ENCODE results near the gene NEK7. TPM values are rescaled to one million over a fixed set of nuclear protein-coding genes. Genes with fewer than 3 reads are reported as not detected.

The NEK7 gene
- polyA plus RNA-seq, 1 donor from 2014 or later = 3.3 TPM

DNA sequence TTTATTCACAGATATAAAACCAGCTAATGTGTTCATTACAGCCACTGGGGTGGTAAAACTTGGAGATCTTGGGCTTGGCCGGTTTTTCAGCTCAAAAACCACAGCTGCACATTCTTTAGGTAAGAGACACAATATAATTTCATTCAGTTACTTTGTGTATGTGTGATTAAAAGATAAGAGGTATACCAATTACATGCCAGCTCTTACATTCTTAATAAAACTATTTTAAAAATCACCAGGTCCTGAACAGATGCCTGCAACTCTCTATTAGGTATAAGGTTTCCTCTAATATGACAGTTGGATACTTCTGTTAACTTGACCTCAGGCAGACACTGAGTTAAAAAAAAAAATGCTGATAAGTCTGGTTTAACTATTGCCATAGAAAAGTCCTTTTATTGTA is 122.1 kb downstream of the NEK7 start:
- Histone ChIP-seq H3K9ac (ENCODE audit: low read length) (no peak overlapping the region), H3F3A (ENCODE audit: insufficient read depth, low read length, poor library complexity, severe bottlenecking) (no peaks in the 10 kb centered on the region), H3K4me2 (ENCODE audit: low read length) (no peak overlapping the region), H3K9me3 (ENCODE audit: low read length) (no peaks in the 10 kb centered on the region), H3K27ac (ENCODE audit: low read length) (no peak overlapping the region), H4K20me1 (ENCODE audit: insufficient read depth) (no peaks in the 10 kb centered on the region), H3K4me3 (ENCODE audit: low read length) (no peak overlapping the region), H2AFZ (ENCODE audit: low read depth, low read length) (no peak overlapping the region), H3K36me3 (ENCODE audit: insufficient read depth, low read length) (no peaks in the 10 kb centered on the region), H3K79me2 (replicated peaks; ENCODE audit: insufficient read depth, low read length) (no peaks in the 10 kb centered on the region), H3K9me2 (ENCODE audit: insufficient read depth, low read length) (no peaks in the 10 kb centered on the region), H3K27me3 (ENCODE audit: insufficient read depth, low read depth, low read length) (no peaks in the 10 kb centered on the region)
- TF ChIP-seq POLR2AphosphoS5 (IDR thresholded peaks at IDR 0.05) = no peak
- TF ChIP-seq EP300 (conservative IDR thresholded peaks at IDR 0.05; ENCODE audit: poor library complexity, severe bottlenecking) = no peak
- TF ChIP-seq, protein P1, sequence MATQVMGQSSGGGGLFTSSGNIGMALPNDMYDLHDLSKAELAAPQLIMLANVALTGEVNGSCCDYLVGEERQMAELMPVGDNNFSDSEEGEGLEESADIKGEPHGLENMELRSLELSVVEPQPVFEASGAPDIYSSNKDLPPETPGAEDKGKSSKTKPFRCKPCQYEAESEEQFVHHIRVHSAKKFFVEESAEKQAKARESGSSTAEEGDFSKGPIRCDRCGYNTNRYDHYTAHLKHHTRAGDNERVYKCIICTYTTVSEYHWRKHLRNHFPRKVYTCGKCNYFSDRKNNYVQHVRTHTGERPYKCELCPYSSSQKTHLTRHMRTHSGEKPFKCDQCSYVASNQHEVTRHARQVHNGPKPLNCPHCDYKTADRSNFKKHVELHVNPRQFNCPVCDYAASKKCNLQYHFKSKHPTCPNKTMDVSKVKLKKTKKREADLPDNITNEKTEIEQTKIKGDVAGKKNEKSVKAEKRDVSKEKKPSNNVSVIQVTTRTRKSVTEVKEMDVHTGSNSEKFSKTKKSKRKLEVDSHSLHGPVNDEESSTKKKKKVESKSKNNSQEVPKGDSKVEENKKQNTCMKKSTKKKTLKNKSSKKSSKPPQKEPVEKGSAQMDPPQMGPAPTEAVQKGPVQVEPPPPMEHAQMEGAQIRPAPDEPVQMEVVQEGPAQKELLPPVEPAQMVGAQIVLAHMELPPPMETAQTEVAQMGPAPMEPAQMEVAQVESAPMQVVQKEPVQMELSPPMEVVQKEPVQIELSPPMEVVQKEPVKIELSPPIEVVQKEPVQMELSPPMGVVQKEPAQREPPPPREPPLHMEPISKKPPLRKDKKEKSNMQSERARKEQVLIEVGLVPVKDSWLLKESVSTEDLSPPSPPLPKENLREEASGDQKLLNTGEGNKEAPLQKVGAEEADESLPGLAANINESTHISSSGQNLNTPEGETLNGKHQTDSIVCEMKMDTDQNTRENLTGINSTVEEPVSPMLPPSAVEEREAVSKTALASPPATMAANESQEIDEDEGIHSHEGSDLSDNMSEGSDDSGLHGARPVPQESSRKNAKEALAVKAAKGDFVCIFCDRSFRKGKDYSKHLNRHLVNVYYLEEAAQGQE (IDR thresholded peaks at IDR 0.05; ENCODE audit: borderline replicate concordance) = no peak
- TF ChIP-seq SMC3 (conservative IDR thresholded peaks at IDR 0.05; ENCODE audit: poor library complexity) = no peak
- TF ChIP-seq EZH2 (IDR thresholded peaks at IDR 0.05; ENCODE audit: borderline replicate concordance, insufficient read depth, low read length, poor library complexity, severe bottlenecking) = no peak
- no peak for TF ChIP-seq MXI1 (conservative IDR thresholded peaks at IDR 0.05; ENCODE audit: poor library complexity, severe bottlenecking)
- no peak for TF ChIP-seq TAF1 (IDR thresholded peaks at IDR 0.05; ENCODE audit: low read depth)
- no peak for TF ChIP-seq RAD21 (conservative IDR thresholded peaks at IDR 0.05)
- TF ChIP-seq CTCF (IDR thresholded peaks at IDR 0.05; ENCODE audit: poor library complexity, severe bottlenecking) = no peak

DNA sequence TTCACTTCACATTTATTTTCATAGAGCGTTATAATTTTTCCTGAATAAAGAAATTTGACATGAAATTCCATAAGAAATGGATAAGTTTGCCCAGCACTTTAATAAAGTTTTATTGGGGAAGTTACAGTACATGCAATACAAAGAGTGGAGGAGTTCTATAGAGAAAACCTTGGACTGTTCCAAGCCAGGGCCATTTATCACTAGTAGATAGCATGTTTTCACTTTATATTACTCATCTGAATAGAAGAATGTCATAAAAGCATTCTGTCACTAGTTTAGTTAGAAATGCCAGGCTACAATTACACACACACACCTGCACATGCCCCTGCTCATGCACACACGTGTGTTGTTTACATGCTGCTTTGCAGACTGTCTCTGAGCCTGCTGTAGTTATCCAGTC is 123.3 kb downstream of the NEK7 start:
- no peak for TF ChIP-seq MXI1 (conservative IDR thresholded peaks at IDR 0.05; ENCODE audit: poor library complexity, severe bottlenecking)
- TF ChIP-seq, protein P1 (IDR thresholded peaks at IDR 0.05; ENCODE audit: borderline replicate concordance) = no peak
- TF ChIP-seq POLR2AphosphoS5 (IDR thresholded peaks at IDR 0.05) = no peak
- no peak for TF ChIP-seq TAF1 (IDR thresholded peaks at IDR 0.05; ENCODE audit: low read depth)
- no peak for TF ChIP-seq RAD21 (conservative IDR thresholded peaks at IDR 0.05)
- no peak for TF ChIP-seq EZH2 (IDR thresholded peaks at IDR 0.05; ENCODE audit: borderline replicate concordance, insufficient read depth, low read length, poor library complexity, severe bottlenecking)
- TF ChIP-seq SMC3 (conservative IDR thresholded peaks at IDR 0.05; ENCODE audit: poor library complexity) = no peak
- TF ChIP-seq CTCF (IDR thresholded peaks at IDR 0.05; ENCODE audit: poor library complexity, severe bottlenecking) = no peak
- TF ChIP-seq EP300 (conservative IDR thresholded peaks at IDR 0.05; ENCODE audit: poor library complexity, severe bottlenecking) = no peak
- no peaks in the 10 kb centered on the region for H3K9me3 ChIP-seq (ENCODE audit: low read length)
- no peaks in the 10 kb centered on the region for H3K9me2 ChIP-seq (ENCODE audit: insufficient read depth, low read length)
- H3K36me3 ChIP-seq (ENCODE audit: insufficient read depth, low read length) = no peaks in the 10 kb centered on the region
- no peak overlapping the region for H3K4me3 ChIP-seq (ENCODE audit: low read length)
- H3K27me3 ChIP-seq (ENCODE audit: insufficient read depth, low read depth, low read length) = no peaks in the 10 kb centered on the region
- no peaks in the 10 kb centered on the region for H3F3A ChIP-seq (ENCODE audit: insufficient read depth, low read length, poor library complexity, severe bottlenecking)
- H3K9ac ChIP-seq (ENCODE audit: low read length) = no peak overlapping the region
- no peaks in the 10 kb centered on the region for H4K20me1 ChIP-seq (ENCODE audit: insufficient read depth)
- no peak overlapping the region for H2AFZ ChIP-seq (ENCODE audit: low read depth, low read length)
- H3K4me2 ChIP-seq (ENCODE audit: low read length) = no peak overlapping the region
- no peak overlapping the region for H3K27ac ChIP-seq (ENCODE audit: low read length)
- H3K79me2 ChIP-seq (replicated peaks; ENCODE audit: insufficient read depth, low read length) = no peaks in the 10 kb centered on the region

Data from neural cell (in vitro differentiated cells).